NAMALWA (cell line): Measurements from ENCODE around the gene ADAM12.

Experiments used
- DNase-seq: peaks from one replicate; pipeline ENCODE4 v3.0.0-alpha.2; 2015; ENCODE audit warnings: low spot score

Gene ADAM12

GRCh38 chr10:126210051-126210651, 178.1 kb downstream of the ADAM12 start:
- DNase-seq: no peak

- no peak for DNase-seq
Observed at GRCh38 chr10:126209451-126209850, 178.8 kb downstream of the ADAM12 start.

GRCh38 chr10:126208726-126209302, 179.5 kb downstream of the ADAM12 start:
- no peak for DNase-seq

GRCh38 chr10:126207851-126208250, 180.4 kb downstream of the ADAM12 start:
- DNase-seq: no peak

GRCh38 chr10:126207313-126207771, 180.9 kb downstream of the ADAM12 start:
- DNase-seq: no peak

- DNase-seq: no peak
Observed at GRCh38 chr10:126205486-126206205, 182.6 kb downstream of the ADAM12 start.

GRCh38 chr10:126204320-126204719, 184.0 kb downstream of the ADAM12 start:
- no peak for DNase-seq

- DNase-seq: no peak
Observed at GRCh38 chr10:126203746-126204145, 184.5 kb downstream of the ADAM12 start.

- DNase-seq: no peak
Observed at GRCh38 chr10:126201603-126202002, 186.7 kb downstream of the ADAM12 start.

- no peak for DNase-seq
Observed at GRCh38 chr10:126199221-126199998, 188.9 kb downstream of the ADAM12 start.

- DNase-seq: no peak
Observed at GRCh38 chr10:126198681-126199080, 189.6 kb downstream of the ADAM12 start.

- no peak for DNase-seq
Observed at GRCh38 chr10:126197036-126197543, 191.2 kb downstream of the ADAM12 start.

GRCh38 chr10:126196281-126196680, 192.0 kb downstream of the ADAM12 start:
- no peak for DNase-seq

- no peak for DNase-seq
Observed at GRCh38 chr10:126191192-126191591, 197.1 kb downstream of the ADAM12 start.

- no peak for DNase-seq
Observed at GRCh38 chr10:126188679-126189200, 199.5 kb downstream of the ADAM12 start.

GRCh38 chr10:126187399-126187798, 200.9 kb downstream of the ADAM12 start:
- no peak for DNase-seq

GRCh38 chr10:126186766-126187165, 201.5 kb downstream of the ADAM12 start:
- no peak for DNase-seq

GRCh38 chr10:126185676-126186447, 202.4 kb downstream of the ADAM12 start:
- DNase-seq: no peak

GRCh38 chr10:126181626-126182025, 206.7 kb downstream of the ADAM12 start:
- no peak for DNase-seq

GRCh38 chr10:126179637-126180036, 208.6 kb downstream of the ADAM12 start:
- DNase-seq: no peak

- no peak for DNase-seq
Observed at GRCh38 chr10:126177417-126178030, 210.8 kb downstream of the ADAM12 start.
